Measurements from ENCODE around the gene STAG3.
"Not testable (repeated sequence)": the region's sequence is repeated elsewhere in the genome, so short reads cannot be mapped to it uniquely, and the experiment has no call there.

GRCh38 chr7:100217934-100218333, 40.2 kb downstream of the STAG3 start:
- not testable (repeated sequence) for TF ChIP-seq POLR2A (IDR thresholded peaks at IDR 0.05)
- peak in 3 of 5 experiments; percentile 7 to 57 (median 50) for TF ChIP-seq CTCF (IDR thresholded peaks at IDR 0.05 in 4 of 5, conservative IDR thresholded peaks at IDR 0.05 in 1 of 5)

Measured in gastrocnemius medialis (tissue), 4 donors.